NCI-H1694 (cell line): ENCODE measurements around the gene B9D1.

ENCODE experiments used
- DNase-seq: peaks from one replicate; lab custom pipeline; 2025; lab: John Stamatoyannopoulos, UW

B9D1 gene

GRCh38 chr17:19362277-19363113 lies at the start of gene B9D1:
Gene B9D1, minus strand, starts transcription at chr17:19362723. Its CDS starts 154 bp downstream, at chr17:19362569.
- peak; percentile 67 for DNase-seq

- peak; percentile 45 for DNase-seq
Measured at GRCh38 chr17:19411631-19412030, 49.1 kb upstream of the B9D1 start.

GRCh38 chr17:19410875-19411620 lies 48.5 kb upstream of the B9D1 start, which contains the start of gene RNF112:
Gene RNF112, plus strand, starts transcription at chr17:19411232. Its CDS starts 177 bp downstream, at chr17:19411409.
- peak; percentile 42 for DNase-seq

GRCh38 chr17:19410091-19410490 lies 47.6 kb upstream of the B9D1 start:
- no peak for DNase-seq

GRCh38 chr17:19409509-19409908 lies 47.0 kb upstream of the B9D1 start:
- DNase-seq: no peak

- no peak for DNase-seq
Measured at GRCh38 chr17:19409066-19409465, 46.5 kb upstream of the B9D1 start.

- DNase-seq: no peak
Measured at GRCh38 chr17:19408346-19408710, 45.8 kb upstream of the B9D1 start.

GRCh38 chr17:19407601-19408345 lies 45.2 kb upstream of the B9D1 start:
- no peak for DNase-seq

- DNase-seq: no peak
Measured at GRCh38 chr17:19405114-19405513, 42.6 kb upstream of the B9D1 start.

- no peak for DNase-seq
Measured at GRCh38 chr17:19404264-19404663, 41.7 kb upstream of the B9D1 start.

GRCh38 chr17:19403021-19403420 lies 40.5 kb upstream of the B9D1 start:
- no peak for DNase-seq

- no peak for DNase-seq
Measured at GRCh38 chr17:19402171-19402570, 39.6 kb upstream of the B9D1 start.

- DNase-seq: no peak
Measured at GRCh38 chr17:19401321-19402010, 38.9 kb upstream of the B9D1 start.

GRCh38 chr17:19399750-19400450 lies 37.4 kb upstream of the B9D1 start:
- no peak for DNase-seq

- DNase-seq: no peak
Measured at GRCh38 chr17:19398301-19399181, 36.0 kb upstream of the B9D1 start.

- no peak for DNase-seq
Measured at GRCh38 chr17:19397556-19398041, 35.1 kb upstream of the B9D1 start.

- no peak for DNase-seq
Measured at GRCh38 chr17:19392303-19392702, 29.8 kb upstream of the B9D1 start.

- no peak for DNase-seq
Measured at GRCh38 chr17:19391432-19391831, 28.9 kb upstream of the B9D1 start.

- DNase-seq: no peak
Measured at GRCh38 chr17:19390951-19391350, 28.4 kb upstream of the B9D1 start.
